ENCODE measurements around the gene MYBPC2. TPM values are rescaled to one million over a fixed set of nuclear protein-coding genes. Genes with fewer than 3 reads are reported as not detected.

Gene MYBPC2
- total and polyA plus RNA-seq, 9 donors = 15.6 to 93.4 (median 62.2) TPM

GRCh38 chr19:50488389-50489194 lies 55.9 kb downstream of the MYBPC2 start:
- peaks cover 48% of the 10 kb centered on the region for H3K4me1 ChIP-seq (ENCODE audit: control insufficient read depth, insufficient read depth, low read length)
- H3K4me3 ChIP-seq (ENCODE audit: low read length) = peak overlapping the region; percentile 27
- peak; percentile 64 for DNase-seq
- peak overlapping the region; percentile 76 for H3K27ac ChIP-seq (ENCODE audit: low read length)
- H3K27me3 ChIP-seq (ENCODE audit: control insufficient read depth, insufficient read depth, low read length) = peaks cover 8% of the 10 kb centered on the region
- peaks cover 7% of the 10 kb centered on the region for H3K9me3 ChIP-seq (replicated peaks; ENCODE audit: control insufficient read depth, low read depth, low read length)
- peaks cover 17% of the 10 kb centered on the region for H3K36me3 ChIP-seq (ENCODE audit: control insufficient read depth, insufficient read depth, low read length)
- WGBS (ENCODE audit: insufficient coverage) = 11% methylated on average over 13 of the region's 13 CpGs

- peak; percentile 83 for DNase-seq
- H3K27ac ChIP-seq (ENCODE audit: low read length) = peak overlapping the region; percentile 76
- peaks cover 8% of the 10 kb centered on the region for H3K27me3 ChIP-seq (ENCODE audit: control insufficient read depth, insufficient read depth, low read length)
- H3K4me1 ChIP-seq (ENCODE audit: control insufficient read depth, insufficient read depth, low read length) = peaks cover 47% of the 10 kb centered on the region
- H3K9me3 ChIP-seq (replicated peaks; ENCODE audit: control insufficient read depth, low read depth, low read length) = peaks cover 7% of the 10 kb centered on the region
- H3K36me3 ChIP-seq (ENCODE audit: control insufficient read depth, insufficient read depth, low read length) = peaks cover 14% of the 10 kb centered on the region
- WGBS (ENCODE audit: insufficient coverage) = 20% methylated on average over 21 of the region's 24 CpGs
- H3K4me3 ChIP-seq (ENCODE audit: low read length) = peak overlapping the region; percentile 27
These were observed 56.8 kb downstream of the MYBPC2 start for GRCh38 chr19:50489461-50490011.

GRCh38 chr19:50490411-50490811 lies 57.7 kb downstream of the MYBPC2 start:
- H3K27me3 ChIP-seq (ENCODE audit: control insufficient read depth, insufficient read depth, low read length) = peaks cover 8% of the 10 kb centered on the region
- DNase-seq = no peak
- peak overlapping the region; percentile 82 for H3K27ac ChIP-seq (ENCODE audit: low read length)
- H3K36me3 ChIP-seq (ENCODE audit: control insufficient read depth, insufficient read depth, low read length) = peaks cover 14% of the 10 kb centered on the region
- 90% methylated on average over 9 of the region's 18 CpGs for WGBS (ENCODE audit: insufficient coverage)
- peaks cover 7% of the 10 kb centered on the region for H3K9me3 ChIP-seq (replicated peaks; ENCODE audit: control insufficient read depth, low read depth, low read length)
- H3K4me3 ChIP-seq (ENCODE audit: low read length) = no peak overlapping the region
- peaks cover 47% of the 10 kb centered on the region for H3K4me1 ChIP-seq (ENCODE audit: control insufficient read depth, insufficient read depth, low read length)

GRCh38 chr19:50490991-50491472 lies 58.3 kb downstream of the MYBPC2 start:
- DNase-seq = peak; percentile 94
- peaks cover 7% of the 10 kb centered on the region for H3K9me3 ChIP-seq (replicated peaks; ENCODE audit: control insufficient read depth, low read depth, low read length)
- peaks cover 14% of the 10 kb centered on the region for H3K36me3 ChIP-seq (ENCODE audit: control insufficient read depth, insufficient read depth, low read length)
- peak overlapping the region; percentile 20 for H3K4me3 ChIP-seq (ENCODE audit: low read length)
- peaks cover 8% of the 10 kb centered on the region for H3K27me3 ChIP-seq (ENCODE audit: control insufficient read depth, insufficient read depth, low read length)
- peaks cover 47% of the 10 kb centered on the region for H3K4me1 ChIP-seq (ENCODE audit: control insufficient read depth, insufficient read depth, low read length)
- peak overlapping the region; percentile 83 for H3K27ac ChIP-seq (ENCODE audit: low read length)
- WGBS (ENCODE audit: insufficient coverage) = 6% methylated on average over 26 of the region's 26 CpGs

- Histone ChIP-seq H3K27me3 (ENCODE audit: control insufficient read depth, insufficient read depth, low read length) (peaks cover 6% of the 10 kb centered on the region), H3K4me3 (ENCODE audit: low read length) (no peak overlapping the region), H3K4me1 (ENCODE audit: control insufficient read depth, insufficient read depth, low read length) (peaks cover 48% of the 10 kb centered on the region), H3K36me3 (ENCODE audit: control insufficient read depth, insufficient read depth, low read length) (peaks cover 1% of the 10 kb centered on the region), H3K27ac (ENCODE audit: low read length) (peak overlapping the region; percentile 83), H3K9me3 (replicated peaks; ENCODE audit: control insufficient read depth, low read depth, low read length) (no peaks in the 10 kb centered on the region)
- WGBS (ENCODE audit: insufficient coverage) = 8% methylated on average over 9 of the region's 12 CpGs
- DNase-seq = peak; percentile 64
These were observed 59.8 kb downstream of the MYBPC2 start for GRCh38 chr19:50492303-50493052.

- no peaks in the 10 kb centered on the region for H3K9me3 ChIP-seq (replicated peaks; ENCODE audit: control insufficient read depth, low read depth, low read length)
- 40% methylated on average over 5 of the region's 8 CpGs for WGBS (ENCODE audit: insufficient coverage)
- DNase-seq = no peak
- H3K36me3 ChIP-seq (ENCODE audit: control insufficient read depth, insufficient read depth, low read length) = no peaks in the 10 kb centered on the region
- peaks cover 6% of the 10 kb centered on the region for H3K27me3 ChIP-seq (ENCODE audit: control insufficient read depth, insufficient read depth, low read length)
- no peak overlapping the region for H3K27ac ChIP-seq (ENCODE audit: low read length)
- H3K4me3 ChIP-seq (ENCODE audit: low read length) = no peak overlapping the region
- peaks cover 46% of the 10 kb centered on the region for H3K4me1 ChIP-seq (ENCODE audit: control insufficient read depth, insufficient read depth, low read length)
These were observed 60.5 kb downstream of the MYBPC2 start for GRCh38 chr19:50493171-50493570.

- H3K27ac ChIP-seq (ENCODE audit: low read length) = peak overlapping the region; percentile 35
- H3K4me1 ChIP-seq (ENCODE audit: control insufficient read depth, insufficient read depth, low read length) = peaks cover 35% of the 10 kb centered on the region
- DNase-seq = no peak
- no peaks in the 10 kb centered on the region for H3K36me3 ChIP-seq (ENCODE audit: control insufficient read depth, insufficient read depth, low read length)
- WGBS (ENCODE audit: insufficient coverage) = 100% methylated on average over 1 of the region's 7 CpGs
- no peak overlapping the region for H3K4me3 ChIP-seq (ENCODE audit: low read length)
- H3K9me3 ChIP-seq (replicated peaks; ENCODE audit: control insufficient read depth, low read depth, low read length) = no peaks in the 10 kb centered on the region
- H3K27me3 ChIP-seq (ENCODE audit: control insufficient read depth, insufficient read depth, low read length) = peaks cover 9% of the 10 kb centered on the region
These were observed 61.7 kb downstream of the MYBPC2 start for GRCh38 chr19:50494186-50495019.

- Histone ChIP-seq H3K27me3 (ENCODE audit: control insufficient read depth, insufficient read depth, low read length) (peaks cover 11% of the 10 kb centered on the region), H3K9me3 (replicated peaks; ENCODE audit: control insufficient read depth, low read depth, low read length) (no peaks in the 10 kb centered on the region), H3K36me3 (ENCODE audit: control insufficient read depth, insufficient read depth, low read length) (no peaks in the 10 kb centered on the region), H3K4me1 (ENCODE audit: control insufficient read depth, insufficient read depth, low read length) (peaks cover 29% of the 10 kb centered on the region), H3K4me3 (ENCODE audit: low read length) (no peak overlapping the region), H3K27ac (ENCODE audit: low read length) (no peak overlapping the region)
- DNase-seq = no peak
- 89% methylated on average over 2 of the region's 5 CpGs for WGBS (ENCODE audit: insufficient coverage)
These were observed 62.4 kb downstream of the MYBPC2 start for GRCh38 chr19:50495020-50495531.

- Histone ChIP-seq H3K36me3 (ENCODE audit: control insufficient read depth, insufficient read depth, low read length) (no peaks in the 10 kb centered on the region), H3K27me3 (ENCODE audit: control insufficient read depth, insufficient read depth, low read length) (peaks cover 12% of the 10 kb centered on the region), H3K4me1 (ENCODE audit: control insufficient read depth, insufficient read depth, low read length) (peaks cover 28% of the 10 kb centered on the region), H3K9me3 (replicated peaks; ENCODE audit: control insufficient read depth, low read depth, low read length) (no peaks in the 10 kb centered on the region), H3K27ac (ENCODE audit: low read length) (peak overlapping the region; percentile 90), H3K4me3 (ENCODE audit: low read length) (peak overlapping the region; percentile 57)
- whole genome bisulfite sequencing (ENCODE audit: insufficient coverage) = 49% methylated on average over 13 of the region's 30 CpGs
- DNase-seq = peak; percentile 79
These were observed 63.7 kb downstream of the MYBPC2 start for GRCh38 chr19:50496189-50497021.
